RWPE1 (cell line): ENCODE measurements around the gene WNK1.

Experiments
- CTCF ChIA-PET: fragments of 350-600 bp; sonication (Branson Sonifier 250); formaldehyde crosslinking; extraction: SDS; loops from one replicate; lab custom pipeline; 2021; lab: Yijun Ruan, JAX
- POLR2A ChIA-PET: fragments of 400-600 bp; formaldehyde crosslinking; extraction: SDS; loops from one replicate; lab custom pipeline; 2020; ENCODE audit warnings: antibody characterized with exemption; ENCODE audit not compliant: low non-redundant PET; lab: Yijun Ruan, JAX
- DNase-seq: peaks from one replicate; pipeline ENCODE4 v3.0.0; 2012; ENCODE audit warnings: low spot score
- H3K27ac ChIP-seq: fragments of 450-650 bp; 2 replicates; pipeline ENCODE4 v1.5.1; 2017
- TF ChIP-seq, protein P1 (sequence below): fragments of 450-650 bp; conservative IDR thresholded peaks from 2 replicates; pipeline ENCODE4 v1.5.1; 2017; ENCODE audit warnings: low read depth, mild to moderate bottlenecking

WNK1 gene

DNA sequence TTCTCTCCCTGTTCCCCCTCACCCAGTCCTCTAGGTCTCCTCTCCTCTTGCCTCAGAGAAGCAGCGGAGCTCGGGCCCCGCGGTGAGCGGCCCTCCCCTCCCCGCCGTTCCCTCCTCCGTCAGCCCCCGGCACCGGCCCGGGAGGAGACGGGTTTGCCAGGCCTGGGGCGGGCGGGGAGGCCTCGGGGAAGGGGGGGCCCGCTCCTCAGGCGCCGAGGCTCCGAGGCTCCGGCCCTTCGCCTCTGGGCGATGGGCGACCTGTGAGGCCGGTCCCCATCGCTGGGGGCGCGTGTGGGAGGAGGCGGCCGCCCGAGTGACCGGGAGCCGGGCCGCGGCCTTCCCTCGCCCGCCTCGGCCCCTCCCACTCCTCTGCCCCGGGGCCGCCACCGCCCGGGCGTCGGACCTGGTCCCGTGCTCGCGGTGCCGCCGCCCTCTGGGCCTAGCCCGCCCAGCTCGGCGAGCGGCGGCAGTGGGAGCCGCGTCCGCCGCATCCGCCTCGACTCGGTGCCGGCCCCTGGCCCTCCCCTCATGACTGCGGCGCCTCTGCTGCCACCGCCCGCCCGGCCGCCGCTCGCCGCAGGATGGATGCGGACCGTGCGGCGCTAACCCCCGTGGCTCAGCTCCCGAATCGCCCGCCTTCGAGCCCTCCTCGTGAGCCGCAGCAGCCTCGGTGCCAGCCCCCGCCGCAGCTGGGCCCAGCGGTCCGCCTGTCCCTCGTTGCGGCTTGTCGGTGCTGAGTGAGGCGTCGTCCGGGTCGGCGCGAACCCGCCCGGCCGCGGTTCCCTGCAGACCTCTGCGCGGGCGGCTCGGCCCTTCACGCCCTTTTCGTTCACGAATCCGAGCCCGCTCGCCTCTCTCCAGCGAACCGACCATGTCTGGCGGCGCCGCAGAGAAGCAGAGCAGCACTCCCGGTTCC is 574 bp downstream of the WNK1 start:
- ChIA-PET POLR2A (interaction anchor here (0.6 to 1.4 kb wide), 2 partner anchors 147 to 183 kb away, joined by 3 to 5 read pairs; no protein-coding TSS in a partner anchor), CTCF (interaction anchor here (0.5 to 3.2 kb wide), 8 partner anchors 62 to 483 kb away, joined by 3 to 22 read pairs (median 4); no protein-coding TSS in a partner anchor)
- DNase-seq, result no peak
- TF ChIP-seq, protein P1, sequence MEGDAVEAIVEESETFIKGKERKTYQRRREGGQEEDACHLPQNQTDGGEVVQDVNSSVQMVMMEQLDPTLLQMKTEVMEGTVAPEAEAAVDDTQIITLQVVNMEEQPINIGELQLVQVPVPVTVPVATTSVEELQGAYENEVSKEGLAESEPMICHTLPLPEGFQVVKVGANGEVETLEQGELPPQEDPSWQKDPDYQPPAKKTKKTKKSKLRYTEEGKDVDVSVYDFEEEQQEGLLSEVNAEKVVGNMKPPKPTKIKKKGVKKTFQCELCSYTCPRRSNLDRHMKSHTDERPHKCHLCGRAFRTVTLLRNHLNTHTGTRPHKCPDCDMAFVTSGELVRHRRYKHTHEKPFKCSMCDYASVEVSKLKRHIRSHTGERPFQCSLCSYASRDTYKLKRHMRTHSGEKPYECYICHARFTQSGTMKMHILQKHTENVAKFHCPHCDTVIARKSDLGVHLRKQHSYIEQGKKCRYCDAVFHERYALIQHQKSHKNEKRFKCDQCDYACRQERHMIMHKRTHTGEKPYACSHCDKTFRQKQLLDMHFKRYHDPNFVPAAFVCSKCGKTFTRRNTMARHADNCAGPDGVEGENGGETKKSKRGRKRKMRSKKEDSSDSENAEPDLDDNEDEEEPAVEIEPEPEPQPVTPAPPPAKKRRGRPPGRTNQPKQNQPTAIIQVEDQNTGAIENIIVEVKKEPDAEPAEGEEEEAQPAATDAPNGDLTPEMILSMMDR, result no peak
- H3K27ac ChIP-seq, result peak overlapping the region; percentile 88

DNA sequence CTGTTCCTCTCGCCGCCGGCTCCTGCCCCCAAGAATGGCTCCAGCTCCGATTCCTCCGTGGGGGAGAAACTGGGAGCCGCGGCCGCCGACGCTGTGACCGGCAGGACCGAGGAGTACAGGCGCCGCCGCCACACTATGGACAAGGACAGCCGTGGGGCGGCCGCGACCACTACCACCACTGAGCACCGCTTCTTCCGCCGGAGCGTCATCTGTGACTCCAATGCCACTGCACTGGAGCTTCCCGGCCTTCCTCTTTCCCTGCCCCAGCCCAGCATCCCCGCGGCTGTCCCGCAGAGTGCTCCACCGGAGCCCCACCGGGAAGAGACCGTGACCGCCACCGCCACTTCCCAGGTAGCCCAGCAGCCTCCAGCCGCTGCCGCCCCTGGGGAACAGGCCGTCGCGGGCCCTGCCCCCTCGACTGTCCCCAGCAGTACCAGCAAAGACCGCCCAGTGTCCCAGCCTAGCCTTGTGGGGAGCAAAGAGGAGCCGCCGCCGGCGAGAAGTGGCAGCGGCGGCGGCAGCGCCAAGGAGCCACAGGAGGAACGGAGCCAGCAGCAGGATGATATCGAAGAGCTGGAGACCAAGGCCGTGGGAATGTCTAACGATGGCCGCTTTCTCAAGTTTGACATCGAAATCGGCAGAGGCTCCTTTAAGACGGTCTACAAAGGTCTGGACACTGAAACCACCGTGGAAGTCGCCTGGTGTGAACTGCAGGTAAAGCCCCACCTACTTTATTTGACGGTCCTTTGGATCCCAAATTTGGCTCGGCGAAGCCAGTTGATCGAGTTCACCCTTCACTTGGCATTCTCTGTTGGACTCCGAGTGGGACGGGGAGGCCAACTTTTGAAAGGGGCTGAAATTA is 1.5 kb downstream of the WNK1 start:
- CTCF ChIA-PET, result interaction anchor here (0.5 to 3.2 kb wide), 9 partner anchors 22 to 484 kb away, joined by 3 to 22 read pairs (median 4); no protein-coding TSS in a partner anchor
- POLR2A ChIA-PET, result no interaction called here
- TF ChIP-seq, protein P1, result no peak
- DNase-seq, result no peak
- peak overlapping the region; percentile 88 for H3K27ac ChIP-seq

DNA sequence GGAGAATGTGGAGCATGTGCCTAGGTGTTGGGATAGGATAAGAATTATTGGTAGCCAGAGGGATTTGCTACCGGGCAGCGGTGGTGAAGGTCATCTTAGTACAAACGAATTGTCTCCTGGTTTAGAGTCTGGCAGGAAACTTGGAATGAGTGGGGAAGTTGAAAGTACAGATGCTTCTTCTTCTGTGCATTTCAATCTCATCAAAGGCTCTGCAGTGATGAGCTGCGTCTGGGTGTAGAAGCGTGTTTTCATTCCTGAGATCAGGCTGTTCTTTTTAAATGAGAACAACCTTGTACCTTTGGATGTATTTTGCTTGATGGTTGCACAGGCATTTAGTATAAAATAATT is 2.1 kb downstream of the WNK1 start:
- no peak for DNase-seq
- CTCF ChIA-PET, result interaction anchor here (0.6 to 2.9 kb wide), 12 partner anchors 12 to 198 kb away, joined by 3 to 9 read pairs (median 4); no protein-coding TSS in a partner anchor
- POLR2A ChIA-PET, result no interaction called here
- H3K27ac ChIP-seq, result peak overlapping the region; percentile 88
- TF ChIP-seq, protein P1, result no peak

DNA sequence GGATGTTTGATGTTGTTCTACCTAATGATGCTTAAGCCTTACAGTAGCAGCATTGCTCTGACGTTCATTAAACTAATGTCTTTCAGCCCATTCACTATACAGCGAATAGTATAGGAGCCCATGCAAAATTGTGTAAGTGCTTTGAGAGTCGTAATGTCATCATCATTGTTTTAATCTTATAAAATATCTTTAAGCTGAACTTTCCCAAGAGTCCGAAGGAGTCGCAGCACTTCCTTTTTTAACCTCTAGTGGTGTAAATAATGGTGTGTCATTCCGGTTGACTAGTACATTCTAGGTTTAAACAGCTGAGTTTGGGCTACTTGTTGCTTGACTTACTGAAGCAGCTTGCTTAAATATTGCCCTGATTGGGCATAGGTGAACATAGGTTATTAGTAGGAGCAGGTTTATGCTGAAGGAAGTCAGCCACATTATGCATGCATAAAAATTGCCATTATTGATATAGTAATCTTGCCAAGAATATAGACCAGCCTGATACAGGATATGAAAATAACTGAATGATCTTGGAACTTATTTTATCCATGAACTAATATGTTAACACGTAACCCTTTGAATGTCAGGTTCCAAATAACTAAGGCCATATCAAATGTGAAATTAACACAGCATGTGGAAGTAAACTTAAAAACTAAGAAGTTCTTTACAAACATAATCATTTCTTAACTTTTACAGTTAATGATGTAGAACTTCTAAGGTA is 2.6 kb downstream of the WNK1 start:
- POLR2A ChIA-PET, result no interaction called here
- TF ChIP-seq, protein P1, result peak; percentile 40; the same call in 1 of the 2 replicates
- DNase-seq, result peak; percentile 45
- H3K27ac ChIP-seq, result no peak overlapping the region
- CTCF ChIA-PET, result interaction anchor here (0.5 to 2.9 kb wide), 13 partner anchors 12 to 879 kb away, joined by 3 to 9 read pairs (median 4); no protein-coding TSS in a partner anchor

DNA sequence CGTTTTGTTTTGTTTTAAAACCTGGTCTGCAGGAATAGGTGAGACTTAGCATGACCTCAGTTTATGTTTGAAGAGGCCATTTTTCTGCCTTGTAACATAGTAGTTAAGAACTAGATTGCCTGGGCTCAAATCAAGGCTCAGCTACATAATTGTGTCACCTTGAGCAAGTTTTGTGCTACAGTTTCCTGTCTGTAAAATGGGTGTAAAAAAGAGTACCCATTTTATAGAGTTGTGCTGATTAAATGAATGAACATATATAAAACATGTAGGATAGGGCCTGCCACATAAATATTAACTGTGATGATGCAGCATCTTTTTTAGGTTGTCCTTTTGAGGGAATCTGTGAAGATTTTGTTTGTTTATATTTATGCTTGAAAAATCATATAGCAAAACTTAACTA is 7.2 kb downstream of the WNK1 start:
- DNase-seq, result no peak
- H3K27ac ChIP-seq, result no peak overlapping the region
- CTCF ChIA-PET, result no interaction called here
- TF ChIP-seq, protein P1, result no peak
- POLR2A ChIA-PET, result no interaction called here
